ENCODE data around the gene STAC3.

The STAC3 gene

DNA sequence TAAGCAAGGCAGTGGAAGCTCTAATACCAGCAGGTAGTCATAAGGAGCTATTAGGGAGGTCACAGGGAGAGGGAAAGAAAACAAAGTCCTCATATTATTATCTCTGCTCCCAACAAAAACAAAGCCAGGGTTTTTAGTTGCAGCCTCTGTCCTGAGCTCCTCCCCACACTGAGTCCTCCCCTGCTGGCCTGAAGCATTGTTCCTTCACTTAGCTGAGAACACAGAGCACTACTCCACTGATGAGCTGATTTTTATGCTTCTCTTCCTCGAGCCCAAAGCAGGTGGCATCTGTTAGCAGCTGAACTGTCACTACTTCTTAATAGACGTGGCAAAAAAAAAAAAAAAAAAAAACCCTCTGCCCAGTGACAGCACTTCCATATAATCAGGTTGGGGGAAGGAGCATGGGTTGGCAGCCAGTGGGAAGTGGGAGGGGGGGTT lies 10.5 kb upstream of the STAC3 start:
- no peaks in the 10 kb centered on the region for H3K27me3 ChIP-seq (ENCODE audit: insufficient read depth, low read length, poor library complexity)
- no peak overlapping the region for H3K27ac ChIP-seq (ENCODE audit: low read length)
- no peak overlapping the region for H3K4me3 ChIP-seq (ENCODE audit: low read depth in 1 of 2, low read length in 2 of 2)
- H3K36me3 ChIP-seq (ENCODE audit: insufficient read depth, low read length): peaks cover 62% of the 10 kb centered on the region
- no peak overlapping the region for H2AFZ ChIP-seq (ENCODE audit: low read depth, low read length)
- TF ChIP-seq CTCF (IDR thresholded peaks at IDR 0.05; ENCODE audit: borderline replicate concordance, extremely low read depth, low read length, poor library complexity, severe bottlenecking) (no peak), EZH2 (IDR thresholded peaks at IDR 0.05; ENCODE audit: borderline replicate concordance, low read depth, low read length, severe bottlenecking) (no peak)
- H4K20me1 ChIP-seq (ENCODE audit: insufficient read depth, low read length): no peaks in the 10 kb centered on the region
- DNase-seq (no peak), ATAC-seq (ENCODE audit: insufficient read depth, low read depth) (no peak)
- H3K79me2 ChIP-seq (ENCODE audit: insufficient read depth, low read length): no peaks in the 10 kb centered on the region
- H3K9ac ChIP-seq (ENCODE audit: low read depth, low read length): no peak overlapping the region
- no peaks in the 10 kb centered on the region for H3K4me1 ChIP-seq (ENCODE audit: insufficient read depth, low read length)
- H3K4me2 ChIP-seq (ENCODE audit: insufficient read depth, low read length): no peak overlapping the region
- no peaks in the 10 kb centered on the region for H3K9me3 ChIP-seq (ENCODE audit: insufficient read depth, low read length, severe bottlenecking)

- Histone ChIP-seq H3K36me3 (ENCODE audit: insufficient read depth, low read length) (peaks cover 68% of the 10 kb centered on the region), H3K4me2 (ENCODE audit: insufficient read depth, low read length) (no peak overlapping the region), H3K27me3 (ENCODE audit: insufficient read depth, low read length, poor library complexity) (no peaks in the 10 kb centered on the region), H3K27ac (ENCODE audit: low read length) (no peak overlapping the region), H3K4me1 (ENCODE audit: insufficient read depth, low read length) (no peaks in the 10 kb centered on the region), H2AFZ (ENCODE audit: low read depth, low read length) (no peak overlapping the region), H3K79me2 (ENCODE audit: insufficient read depth, low read length) (no peaks in the 10 kb centered on the region), H4K20me1 (ENCODE audit: insufficient read depth, low read length) (no peaks in the 10 kb centered on the region), H3K9me3 (ENCODE audit: insufficient read depth, low read length, severe bottlenecking) (no peaks in the 10 kb centered on the region), H3K4me3 (ENCODE audit: low read depth in 1 of 2, low read length in 2 of 2) (no peak overlapping the region), H3K9ac (ENCODE audit: low read depth, low read length) (no peak overlapping the region)
- ATAC-seq (ENCODE audit: insufficient read depth, low read depth): no peak
- no peak for TF ChIP-seq CTCF (IDR thresholded peaks at IDR 0.05; ENCODE audit: borderline replicate concordance, extremely low read depth, low read length, poor library complexity, severe bottlenecking)
- no peak for TF ChIP-seq EZH2 (IDR thresholded peaks at IDR 0.05; ENCODE audit: borderline replicate concordance, low read depth, low read length, severe bottlenecking)
- no peak for DNase-seq
Observed at GRCh38 chr12:57260366-57260765, 9.4 kb upstream of the STAC3 start.

- Histone ChIP-seq H3K4me2 (ENCODE audit: insufficient read depth, low read length) (no peak overlapping the region), H3K4me1 (ENCODE audit: insufficient read depth, low read length) (no peaks in the 10 kb centered on the region), H3K27ac (ENCODE audit: low read length) (no peak overlapping the region), H4K20me1 (ENCODE audit: insufficient read depth, low read length) (no peaks in the 10 kb centered on the region), H3K9ac (ENCODE audit: low read depth, low read length) (no peak overlapping the region), H3K36me3 (ENCODE audit: insufficient read depth, low read length) (peaks cover 64% of the 10 kb centered on the region), H3K4me3 (ENCODE audit: low read depth in 1 of 2, low read length in 2 of 2) (no peak overlapping the region), H2AFZ (ENCODE audit: low read depth, low read length) (no peak overlapping the region), H3K79me2 (ENCODE audit: insufficient read depth, low read length) (no peaks in the 10 kb centered on the region), H3K9me3 (ENCODE audit: insufficient read depth, low read length, severe bottlenecking) (no peaks in the 10 kb centered on the region), H3K27me3 (ENCODE audit: insufficient read depth, low read length, poor library complexity) (no peaks in the 10 kb centered on the region)
- TF ChIP-seq CTCF (IDR thresholded peaks at IDR 0.05; ENCODE audit: borderline replicate concordance, extremely low read depth, low read length, poor library complexity, severe bottlenecking) (no peak), EZH2 (IDR thresholded peaks at IDR 0.05; ENCODE audit: borderline replicate concordance, low read depth, low read length, severe bottlenecking) (no peak)
- no peak for DNase-seq
- no peak for ATAC-seq (ENCODE audit: insufficient read depth, low read depth)
Observed at GRCh38 chr12:57258977-57259970, 8.3 kb upstream of the STAC3 start.
